ENCODE measurements around the gene L3MBTL1.
A peak's percentile ranks its signal among the peaks of the same experiment; 100 is the strongest.

L3MBTL1 gene

DNA sequence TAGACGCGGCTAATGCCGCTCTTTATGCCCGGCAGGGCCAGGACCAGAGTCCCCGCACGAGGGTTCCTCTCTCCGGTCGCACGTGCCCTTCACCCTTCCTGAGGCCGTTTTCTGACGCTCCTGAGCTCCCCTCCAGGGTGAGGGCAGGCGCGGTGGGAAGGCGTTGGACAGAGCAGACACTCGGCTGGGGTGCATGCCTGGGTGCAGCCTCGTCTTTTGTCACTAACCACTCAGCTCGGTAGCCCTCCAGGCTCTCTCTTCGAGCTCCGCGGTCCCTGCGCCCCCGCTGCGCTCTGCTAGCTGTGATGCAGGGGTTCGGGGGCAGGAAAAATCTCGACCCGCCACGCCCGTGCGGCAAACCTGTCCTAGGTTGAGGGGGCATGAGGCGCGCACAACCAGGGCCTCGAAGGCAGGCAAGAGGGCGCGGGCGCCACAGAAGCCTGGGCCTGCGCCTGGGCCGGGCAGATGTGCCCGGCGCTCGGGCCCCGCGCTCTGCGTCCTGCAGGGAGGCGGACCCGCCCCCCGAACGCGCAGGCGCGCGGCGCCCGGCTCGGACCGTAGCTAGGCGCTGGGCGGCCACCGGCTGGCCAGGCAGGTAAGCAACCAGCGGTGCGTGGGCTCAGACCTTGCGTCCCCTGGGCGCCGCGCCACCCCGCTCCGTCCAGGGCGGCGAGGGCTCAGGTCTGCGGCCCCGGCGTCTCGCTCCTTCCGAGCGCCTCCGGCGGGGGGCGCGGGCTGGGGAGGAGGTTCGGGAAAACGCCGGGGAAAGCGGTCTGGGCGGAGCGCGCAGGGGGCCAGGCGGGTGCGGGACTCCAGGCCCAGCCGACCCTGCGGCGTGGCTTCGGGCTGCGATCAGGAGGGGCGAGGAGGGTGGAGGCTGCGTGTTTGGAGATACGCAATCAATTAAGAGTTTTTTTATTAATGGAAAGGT lies at the start of gene L3MBTL1:
Gene L3MBTL1 (plus strand): TSS at position 548 of the 931 bp plus-strand sequence. CDS start 5,807 bp downstream, outside the sequence.
- peak within 1 kb of the TSS; percentile 82 for H3K4me3 ChIP-seq (ENCODE audit: low read depth, low read length)
- no peaks in the 10 kb centered on the region for H3K79me2 ChIP-seq (ENCODE audit: control insufficient read depth, insufficient read depth, low read length, unreplicated experiment)
- peak within 1 kb of the TSS; percentile 63 for H2AFZ ChIP-seq (ENCODE audit: low read length, unreplicated experiment)
- H3K36me3 ChIP-seq (ENCODE audit: insufficient read depth, low read length): no peaks in the 10 kb centered on the region
- no peaks in the 10 kb centered on the region for H3K4me1 ChIP-seq (ENCODE audit: control insufficient read depth, insufficient read depth, low read length, unreplicated experiment)
- peaks cover 36% of the 10 kb centered on the region for H3K27me3 ChIP-seq (ENCODE audit: insufficient read depth, low read length)
- no peak within 1 kb of the TSS for H3K27ac ChIP-seq (ENCODE audit: low read depth, low read length)

- Histone ChIP-seq H3K27me3 (ENCODE audit: insufficient read depth, low read length) (0 out of 2 replicates have a peak, but pooled peaks cover 7% of the 10 kb centered on the region), H3K79me2 (ENCODE audit: control insufficient read depth, insufficient read depth, low read length, unreplicated experiment) (peaks cover 51% of the 10 kb centered on the region), H3K36me3 (ENCODE audit: insufficient read depth, low read length) (peaks cover 40% of the 10 kb centered on the region), H2AFZ (ENCODE audit: low read length, unreplicated experiment) (no peak overlapping the region), H3K4me1 (ENCODE audit: control insufficient read depth, insufficient read depth, low read length, unreplicated experiment) (peaks cover 10% of the 10 kb centered on the region), H3K27ac (ENCODE audit: low read depth, low read length) (peak overlapping the region; percentile 94), H3K4me3 (ENCODE audit: low read depth, low read length) (peak overlapping the region; percentile 92)
Measured at GRCh38 chr20:43458422-43458924, 49.0 kb upstream of the L3MBTL1 start.

- H3K27ac ChIP-seq (ENCODE audit: low read depth, low read length): peak overlapping the region; percentile 12; the same call in 1 of the 2 replicates
- H2AFZ ChIP-seq (ENCODE audit: low read length, unreplicated experiment): no peak overlapping the region
- 0 out of 2 replicates have a peak, but pooled peaks cover 3% of the 10 kb centered on the region for H3K27me3 ChIP-seq (ENCODE audit: insufficient read depth, low read length)
- H3K4me1 ChIP-seq (ENCODE audit: control insufficient read depth, insufficient read depth, low read length, unreplicated experiment): peaks cover 10% of the 10 kb centered on the region
- H3K79me2 ChIP-seq (ENCODE audit: control insufficient read depth, insufficient read depth, low read length, unreplicated experiment): peaks cover 51% of the 10 kb centered on the region
- H3K4me3 ChIP-seq (ENCODE audit: low read depth, low read length): peak overlapping the region; percentile 92
- peaks cover 48% of the 10 kb centered on the region for H3K36me3 ChIP-seq (ENCODE audit: insufficient read depth, low read length)
Measured at GRCh38 chr20:43459022-43459942, 48.2 kb upstream of the L3MBTL1 start.

DNA sequence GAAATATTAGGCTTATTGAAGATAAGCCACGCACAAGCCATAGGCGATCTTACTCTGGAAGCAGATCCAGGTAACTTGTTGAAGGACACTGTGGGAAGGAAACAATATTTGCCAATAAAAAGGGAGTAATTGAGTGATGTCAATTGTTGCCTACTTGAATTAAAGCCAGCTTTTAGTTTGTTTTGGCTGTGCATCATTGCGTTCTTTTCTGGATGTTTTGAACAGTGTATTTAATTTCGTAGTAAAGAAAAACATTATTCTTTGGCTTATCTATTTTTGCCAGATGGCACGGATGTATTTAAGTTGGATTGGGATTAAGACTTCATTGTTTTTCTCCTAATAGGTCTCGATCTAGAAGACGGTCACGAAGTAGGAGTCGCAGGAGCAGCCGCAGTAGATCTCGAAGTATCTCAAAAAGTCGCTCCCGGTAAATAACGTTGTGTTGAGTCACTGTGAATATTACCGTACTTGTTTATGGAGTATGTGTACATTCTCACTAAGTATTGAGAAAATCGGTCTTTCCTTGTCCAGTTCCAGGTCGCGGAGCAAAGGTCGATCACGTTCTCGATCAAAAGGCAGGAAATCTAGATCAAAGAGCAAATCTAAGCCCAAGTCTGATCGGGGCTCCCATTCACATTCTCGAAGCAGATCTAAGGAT lies 47.2 kb upstream of the L3MBTL1 start:
- H3K36me3 ChIP-seq (ENCODE audit: insufficient read depth, low read length): peaks cover 57% of the 10 kb centered on the region
- no peak overlapping the region for H3K4me3 ChIP-seq (ENCODE audit: low read depth, low read length)
- no peaks in the 10 kb centered on the region for H3K27me3 ChIP-seq (ENCODE audit: insufficient read depth, low read length)
- H3K79me2 ChIP-seq (ENCODE audit: control insufficient read depth, insufficient read depth, low read length, unreplicated experiment): peaks cover 51% of the 10 kb centered on the region
- no peak overlapping the region for H2AFZ ChIP-seq (ENCODE audit: low read length, unreplicated experiment)
- H3K27ac ChIP-seq (ENCODE audit: low read depth, low read length): no peak overlapping the region
- H3K4me1 ChIP-seq (ENCODE audit: control insufficient read depth, insufficient read depth, low read length, unreplicated experiment): peaks cover 10% of the 10 kb centered on the region

DNA sequence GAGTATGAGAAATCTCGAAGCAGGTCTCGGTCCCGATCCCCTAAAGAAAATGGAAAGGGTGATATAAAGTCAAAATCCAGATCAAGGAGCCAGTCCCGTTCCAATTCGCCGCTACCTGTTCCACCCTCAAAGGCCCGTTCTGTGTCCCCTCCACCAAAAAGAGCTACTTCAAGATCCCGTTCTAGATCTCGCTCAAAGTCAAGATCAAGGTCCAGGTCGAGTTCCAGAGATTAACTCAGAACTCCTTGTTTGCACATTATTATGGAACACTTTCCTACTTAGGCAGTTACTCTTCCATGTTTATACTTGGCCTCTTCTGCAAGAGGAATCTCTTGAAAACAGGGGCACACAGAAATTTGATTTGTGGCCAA lies 46.7 kb upstream of the L3MBTL1 start:
- Histone ChIP-seq H3K36me3 (ENCODE audit: insufficient read depth, low read length) (peaks cover 57% of the 10 kb centered on the region), H3K79me2 (ENCODE audit: control insufficient read depth, insufficient read depth, low read length, unreplicated experiment) (peaks cover 51% of the 10 kb centered on the region), H3K4me1 (ENCODE audit: control insufficient read depth, insufficient read depth, low read length, unreplicated experiment) (peaks cover 10% of the 10 kb centered on the region)

GRCh38 chr20:43461894-43462659 lies 45.4 kb upstream of the L3MBTL1 start:
- Histone ChIP-seq H2AFZ (ENCODE audit: low read length, unreplicated experiment) (no peak overlapping the region), H3K4me1 (ENCODE audit: control insufficient read depth, insufficient read depth, low read length, unreplicated experiment) (peaks cover 10% of the 10 kb centered on the region), H3K36me3 (ENCODE audit: insufficient read depth, low read length) (peaks cover 57% of the 10 kb centered on the region), H3K27me3 (ENCODE audit: insufficient read depth, low read length) (no peaks in the 10 kb centered on the region), H3K4me3 (ENCODE audit: low read depth, low read length) (no peak overlapping the region), H3K27ac (ENCODE audit: low read depth, low read length) (no peak overlapping the region), H3K79me2 (ENCODE audit: control insufficient read depth, insufficient read depth, low read length, unreplicated experiment) (peaks cover 51% of the 10 kb centered on the region)

More for the DNA sequence above, 46.7 kb upstream of the L3MBTL1 start:
- Histone ChIP-seq H3K27ac (ENCODE audit: low read depth, low read length) (no peak overlapping the region), H2AFZ (ENCODE audit: low read length, unreplicated experiment) (no peak overlapping the region), H3K4me3 (ENCODE audit: low read depth, low read length) (no peak overlapping the region), H3K27me3 (ENCODE audit: insufficient read depth, low read length) (no peaks in the 10 kb centered on the region)

DNA sequence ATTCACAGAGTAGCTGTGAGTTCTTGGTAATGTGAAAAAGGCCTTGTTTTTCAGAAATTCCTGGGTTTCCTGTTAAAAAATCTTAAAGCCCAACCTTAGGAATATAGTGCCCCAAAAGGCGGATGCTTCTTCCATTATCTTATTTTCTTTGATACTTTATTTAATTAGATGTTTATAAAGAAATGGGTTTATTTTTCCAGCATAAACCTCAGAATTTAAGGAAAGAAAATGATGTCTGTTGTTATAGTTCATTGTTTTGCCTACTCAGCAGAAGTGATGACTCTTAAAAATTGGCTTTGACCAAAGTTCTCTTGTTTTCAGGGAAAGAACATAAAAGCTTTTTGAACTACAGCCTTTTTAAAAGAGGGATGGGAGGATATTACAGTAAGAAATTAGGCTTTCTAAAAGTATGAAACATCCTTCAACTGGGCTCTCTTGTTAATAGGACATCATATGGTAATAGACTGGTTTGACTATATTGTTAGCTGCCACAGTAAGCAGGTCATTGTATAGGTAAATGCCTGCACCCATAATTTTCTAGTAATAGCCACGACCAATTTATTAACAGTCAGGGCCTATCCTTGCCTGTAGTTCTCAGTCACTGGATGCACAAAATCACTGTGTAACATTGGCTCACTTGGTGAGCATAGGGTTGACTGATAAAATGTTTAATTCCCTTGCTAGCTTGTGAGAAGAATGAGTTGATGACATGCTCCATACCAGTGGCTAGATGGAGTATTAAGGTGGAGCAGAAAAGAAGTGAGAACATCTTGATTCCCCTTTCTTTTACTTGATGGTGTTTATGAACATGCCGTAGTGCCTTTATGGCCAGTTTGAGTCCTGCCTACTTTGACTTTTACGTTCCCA lies 44.6 kb upstream of the L3MBTL1 start:
- H3K79me2 ChIP-seq (ENCODE audit: control insufficient read depth, insufficient read depth, low read length, unreplicated experiment): peaks cover 50% of the 10 kb centered on the region
- peaks cover 57% of the 10 kb centered on the region for H3K36me3 ChIP-seq (ENCODE audit: insufficient read depth, low read length)
- no peaks in the 10 kb centered on the region for H3K27me3 ChIP-seq (ENCODE audit: insufficient read depth, low read length)
- H3K4me3 ChIP-seq (ENCODE audit: low read depth, low read length): no peak overlapping the region
- no peak overlapping the region for H2AFZ ChIP-seq (ENCODE audit: low read length, unreplicated experiment)
- H3K27ac ChIP-seq (ENCODE audit: low read depth, low read length): no peak overlapping the region
- H3K4me1 ChIP-seq (ENCODE audit: control insufficient read depth, insufficient read depth, low read length, unreplicated experiment): peaks cover 10% of the 10 kb centered on the region

- H3K27ac ChIP-seq (ENCODE audit: low read depth, low read length): no peak overlapping the region
- no peak overlapping the region for H2AFZ ChIP-seq (ENCODE audit: low read length, unreplicated experiment)
- peaks cover 43% of the 10 kb centered on the region for H3K79me2 ChIP-seq (ENCODE audit: control insufficient read depth, insufficient read depth, low read length, unreplicated experiment)
- H3K36me3 ChIP-seq (ENCODE audit: insufficient read depth, low read length): peaks cover 57% of the 10 kb centered on the region
- no peak overlapping the region for H3K4me3 ChIP-seq (ENCODE audit: low read depth, low read length)
- no peaks in the 10 kb centered on the region for H3K27me3 ChIP-seq (ENCODE audit: insufficient read depth, low read length)
- H3K4me1 ChIP-seq (ENCODE audit: control insufficient read depth, insufficient read depth, low read length, unreplicated experiment): peaks cover 10% of the 10 kb centered on the region
Measured at GRCh38 chr20:43463527-43464218, 43.8 kb upstream of the L3MBTL1 start.
